GM19239 (cell line): ENCODE data around the gene NR6A1.

ENCODE experiments used
- DNase-seq: peaks from one replicate; pipeline ENCODE4 v3.0.0; 2011; ENCODE audit warnings: low spot score; ENCODE audit not compliant: insufficient read length
- FAIRE-seq: peaks from 2 replicates; lab custom pipeline; 2011; peaks lifted over from hg19 to GRCh38; lab: Jason Lieb, UNC

Gene NR6A1

GRCh38 chr9:124797343-124798103, 26.4 kb upstream of the NR6A1 start:
- FAIRE-seq (no peak), DNase-seq (no peak)

- no peak for FAIRE-seq
- DNase-seq, result no peak
Observed at GRCh38 chr9:124795881-124796431, 24.8 kb upstream of the NR6A1 start.

- no peak for DNase-seq
Observed at GRCh38 chr9:124794902-124795491, 23.9 kb upstream of the NR6A1 start.

GRCh38 chr9:124793015-124793541, 22.0 kb upstream of the NR6A1 start:
- FAIRE-seq (no peak), DNase-seq (no peak)

More at GRCh38 chr9:124794902-124795491, 23.9 kb upstream of the NR6A1 start:
- no peak for FAIRE-seq

- FAIRE-seq, result no peak
Observed at GRCh38 chr9:124792257-124793014, 21.3 kb upstream of the NR6A1 start.

GRCh38 chr9:124790801-124791505, 19.8 kb upstream of the NR6A1 start:
- FAIRE-seq (no peak), DNase-seq (no peak)

More at GRCh38 chr9:124792257-124793014, 21.3 kb upstream of the NR6A1 start:
- DNase-seq, result no peak

- FAIRE-seq, result no peak
- no peak for DNase-seq
Observed at GRCh38 chr9:124790301-124790700, 19.2 kb upstream of the NR6A1 start.

- DNase-seq (no peak), FAIRE-seq (no peak)
Observed at GRCh38 chr9:124789531-124789930, 18.4 kb upstream of the NR6A1 start.

GRCh38 chr9:124788542-124789217, 17.6 kb upstream of the NR6A1 start:
- DNase-seq (no peak), FAIRE-seq (no peak)

- FAIRE-seq (no peak), DNase-seq (no peak)
Observed at GRCh38 chr9:124786881-124787573, 15.9 kb upstream of the NR6A1 start.

- no peak for DNase-seq
- FAIRE-seq, result no peak
Observed at GRCh38 chr9:124784509-124784908, 13.4 kb upstream of the NR6A1 start.

GRCh38 chr9:124783830-124784229, 12.7 kb upstream of the NR6A1 start:
- FAIRE-seq (no peak), DNase-seq (no peak)

GRCh38 chr9:124782661-124783574, 11.8 kb upstream of the NR6A1 start:
- FAIRE-seq (no peak), DNase-seq (no peak)

GRCh38 chr9:124781967-124782660, 11.0 kb upstream of the NR6A1 start:
- FAIRE-seq, result no peak
- no peak for DNase-seq

- no peak for DNase-seq
- no peak for FAIRE-seq
Observed at GRCh38 chr9:124780757-124781151, 9.6 kb upstream of the NR6A1 start.

- FAIRE-seq, result no peak
- no peak for DNase-seq
Observed at GRCh38 chr9:124780060-124780756, 9.1 kb upstream of the NR6A1 start.
